Glutamatergic neuron (in vitro differentiated cells): ENCODE results near the gene C2CD4C. TPM values are rescaled to one million over a fixed set of nuclear protein-coding genes. Genes with fewer than 3 reads are reported as not detected.

ENCODE experiments used
- DNase-seq: peaks from one replicate; pipeline ENCODE4 v3.0.0; 2022
- H3K27ac Mint-ChIP-seq: one replicate; pipeline ENCODE4 v1.8.0; 2020; ENCODE audit warnings: mild to moderate bottlenecking, mixed read lengths, inconsistent platforms; ENCODE audit not compliant: unreplicated experiment
- H3K27me3 Mint-ChIP-seq: one replicate; pipeline ENCODE4 v1.8.0; 2020; ENCODE audit warnings: mild to moderate bottlenecking, moderate library complexity, mixed read lengths, inconsistent platforms; ENCODE audit not compliant: unreplicated experiment
- H3K36me3 Mint-ChIP-seq: one replicate; pipeline ENCODE4 v1.8.0; 2020; ENCODE audit warnings: mild to moderate bottlenecking, mixed read lengths, inconsistent platforms; ENCODE audit not compliant: unreplicated experiment
- H3K4me1 Mint-ChIP-seq: one replicate; pipeline ENCODE4 v1.8.0; 2020; ENCODE audit warnings: mild to moderate bottlenecking, low read depth, mixed read lengths, inconsistent platforms; ENCODE audit not compliant: unreplicated experiment
- H3K4me3 Mint-ChIP-seq: one replicate; pipeline ENCODE4 v1.8.0; 2020; ENCODE audit warnings: mild to moderate bottlenecking, mixed read lengths, inconsistent platforms; ENCODE audit not compliant: unreplicated experiment
- H3K9me3 Mint-ChIP-seq: one replicate; pipeline ENCODE4 v1.8.0; 2020; ENCODE audit warnings: mild to moderate bottlenecking, moderate library complexity, mixed read lengths, inconsistent platforms; ENCODE audit not compliant: unreplicated experiment
- CTCF ChIP-seq: fragments of 200-600 bp; sonication (generic); IDR thresholded peaks from one replicate; pipeline ENCODE4 v1.5.0; 2021; ENCODE audit not compliant: partially characterized antibody, unreplicated experiment
- total RNA-seq: library from RNA; stranded (reverse); fragmentation: NEBNext Ultra II Directional; extraction: Animal tissue kit (Norgen Biotek cat#: 25700); gene quantifications from one replicate; pipeline ENCODE4 v1.2.1, GENCODE V29; 2021; ENCODE audit not compliant: unreplicated experiment

C2CD4C gene
- total RNA-seq, 1 donor from 2014 or later: 9.6 TPM

GRCh38 chr19:378706-379105 lies 30.2 kb downstream of the C2CD4C start:
- DNase-seq: no peak
- H3K4me3 Mint-ChIP-seq: no peak overlapping the region
- H3K27ac Mint-ChIP-seq: no peak overlapping the region
- H3K27me3 Mint-ChIP-seq: peaks cover 10% of the 10 kb centered on the region
- no peaks in the 10 kb centered on the region for H3K4me1 Mint-ChIP-seq
- peaks cover 14% of the 10 kb centered on the region for H3K36me3 Mint-ChIP-seq
- TF ChIP-seq CTCF: no peak
- H3K9me3 Mint-ChIP-seq: peaks cover 18% of the 10 kb centered on the region

GRCh38 chr19:377801-378581 lies 31.0 kb downstream of the C2CD4C start:
- Mint-ChIP-seq H3K27me3 (peaks cover 6% of the 10 kb centered on the region), H3K4me3 (no peak overlapping the region), H3K9me3 (peaks cover 13% of the 10 kb centered on the region), H3K36me3 (peaks cover 8% of the 10 kb centered on the region), H3K4me1 (no peaks in the 10 kb centered on the region), H3K27ac (peak overlapping the region; percentile 31)
- no peak for TF ChIP-seq CTCF
- DNase-seq: no peak

GRCh38 chr19:376111-376470 lies 32.9 kb downstream of the C2CD4C start:
- Mint-ChIP-seq H3K36me3 (peaks cover 4% of the 10 kb centered on the region), H3K4me1 (peaks cover 16% of the 10 kb centered on the region), H3K27ac (no peak overlapping the region), H3K9me3 (peaks cover 16% of the 10 kb centered on the region), H3K4me3 (no peak overlapping the region), H3K27me3 (peaks cover 13% of the 10 kb centered on the region)
- no peak for TF ChIP-seq CTCF
- no peak for DNase-seq

- DNase-seq: no peak
- H3K9me3 Mint-ChIP-seq: peaks cover 14% of the 10 kb centered on the region
Measured at GRCh38 chr19:375395-376110, 33.4 kb downstream of the C2CD4C start.

More at GRCh38 chr19:375395-376110, 33.4 kb downstream of the C2CD4C start:
- H3K27me3 Mint-ChIP-seq: peaks cover 12% of the 10 kb centered on the region
- H3K4me1 Mint-ChIP-seq: peaks cover 16% of the 10 kb centered on the region
- TF ChIP-seq CTCF: no peak
- no peak overlapping the region for H3K4me3 Mint-ChIP-seq
- no peak overlapping the region for H3K27ac Mint-ChIP-seq
- peaks cover 4% of the 10 kb centered on the region for H3K36me3 Mint-ChIP-seq
